HepG2 (cell line): ENCODE data around the gene GFAP. TPM values are rescaled to one million over a fixed set of nuclear protein-coding genes. Genes with fewer than 3 reads are reported as not detected.

Source experiments
- ATAC-seq: fragments of 200-7000 bp; cut with Tn5 transposase; 3 replicates; pipeline ENCODE4 v1.9.1; 2020; ENCODE audit warnings: mild to moderate bottlenecking, moderate library complexity
- BruUV-seq: library from RNA; stranded (reverse); fragments of 400-500 nt; replicated peaks from 2 replicates; lab custom pipeline; 2021; lab: Mats Ljungman, UMichigan
- CTCF ChIA-PET: fragments of 300-600 bp; formaldehyde crosslinking; extraction: SDS; loops from one replicate; lab custom pipeline; 2021; ENCODE audit warnings: low total read pairs, inconsistent platforms, low intra/inter-chr PET ratio; lab: Yijun Ruan, JAX
- POLR2A ChIA-PET: fragments of 350-600 bp; sonication (Branson Sonifier 250); formaldehyde crosslinking; loops from one replicate; lab custom pipeline; 2020; ENCODE audit warnings: antibody characterized with exemption, inconsistent platforms; lab: Yijun Ruan, JAX
- DNase-seq: peaks from one replicate; pipeline ENCODE4 v3.0.0-alpha.2; 2015; ENCODE audit warnings: low spot score
- FAIRE-seq: peaks from 3 replicates; lab custom pipeline; 2011; peaks lifted over from hg19 to GRCh38; lab: Jason Lieb, UNC
- H2AFZ ChIP-seq: one replicate; pipeline ENCODE4 v1.6.1; 2011; ENCODE audit warnings: low read length, inconsistent platforms
- H3K27ac ChIP-seq: fragments of 300-600 bp; 3 replicates; pipeline ENCODE4 v1.8.0; 2011; ENCODE audit warnings: mixed run types, mild to moderate bottlenecking, mixed read lengths, low read length, inconsistent platforms; ENCODE audit not compliant: insufficient read depth; ENCODE audit errors: extremely low read length
- H3K27me3 ChIP-seq, 2 experiments: fragments of 200-600 bp in 1 of 2; 2 replicates in 1 of 2; 3 replicates in 1 of 2; pipeline versions ENCODE4 v1.6.0 to v1.8.0; 2011; ENCODE audit warnings: low read length in 2 of 2, mild to moderate bottlenecking in 2 of 2, moderate library complexity in 2 of 2, inconsistent platforms in 1 of 2; ENCODE audit not compliant: insufficient read depth in 2 of 2, control insufficient read depth in 1 of 2
- H3K36me3 ChIP-seq, 2 experiments: fragments of 200-600 bp in 1 of 2; replicated peaks in 1 of 2; 2 replicates in 1 of 2; 3 replicates in 1 of 2; pipeline versions ENCODE4 v1.5.1 to v1.8.0; 2011; ENCODE audit warnings: low read length in 2 of 2, inconsistent platforms in 1 of 2; ENCODE audit not compliant: insufficient read depth in 2 of 2, control insufficient read depth in 1 of 2
- H3K4me1 ChIP-seq: 2 replicates; pipeline ENCODE4 v1.5.1; 2012; ENCODE audit warnings: low read length, inconsistent platforms; ENCODE audit not compliant: insufficient read depth
- H3K4me2 ChIP-seq: 2 replicates; pipeline ENCODE4 v1.6.0; 2011; ENCODE audit warnings: low read depth, low read length, inconsistent platforms
- H3K4me3 ChIP-seq, 3 experiments: fragments of 200-600 bp in 1 of 3; sonication (generic), shearing (Covaris generic) in 1 of 3; replicated peaks in 1 of 3; 2 replicates each; pipeline ENCODE4 v1.5.1; 2011 to 2016; ENCODE audit warnings: low read length in 3 of 3, inconsistent platforms in 2 of 3, low read depth in 2 of 3, mild to moderate bottlenecking in 2 of 3, control low read depth in 1 of 3, mixed read lengths in 1 of 3; ENCODE audit not compliant: insufficient read depth in 1 of 3
- H3K79me2 ChIP-seq: one replicate; pipeline ENCODE4 v1.6.1; 2011; ENCODE audit warnings: low read length, inconsistent platforms; ENCODE audit not compliant: insufficient read depth
- H3K9ac ChIP-seq: 2 replicates; pipeline ENCODE4 v1.6.0; 2011; ENCODE audit warnings: mild to moderate bottlenecking, low read depth, low read length, inconsistent platforms; ENCODE audit not compliant: insufficient read depth
- H3K9me3 ChIP-seq: 2 replicates; pipeline ENCODE4 v1.5.1; 2012; ENCODE audit warnings: mild to moderate bottlenecking, low read length
- H4K20me1 ChIP-seq: 2 replicates; pipeline ENCODE4 v1.6.0; 2011; ENCODE audit warnings: inconsistent platforms, mild to moderate bottlenecking, low read length, moderate library complexity; ENCODE audit not compliant: insufficient read depth
- AGO2 ChIP-seq: fragments of 200-400 bp; formaldehyde crosslinking; optimal IDR thresholded peaks from 2 replicates; pipeline ENCODE3; 2017; ENCODE audit warnings: mild to moderate bottlenecking, low read depth, low read length, moderate library complexity
- ARNT2 ChIP-seq: sonication (generic); formaldehyde crosslinking; IDR thresholded peaks from 2 replicates; pipeline ENCODE4 v1.8.0; 2022; ENCODE audit warnings: mild to moderate bottlenecking, low read depth, missing genetic modification reagents, moderate library complexity
- ERF ChIP-seq: IDR thresholded peaks from 2 replicates; pipeline ENCODE4 v1.6.1; 2018; ENCODE audit warnings: missing biosample characterization, missing genetic modification reagents
- IKZF4 ChIP-seq: sonication (generic); formaldehyde crosslinking; IDR thresholded peaks from 2 replicates; pipeline ENCODE4 v1.5.1; 2020; ENCODE audit warnings: borderline replicate concordance, mild to moderate bottlenecking, low read depth, missing genetic modification reagents; ENCODE audit errors: not compliant biosample characterization
- PHF21A ChIP-seq: sonication (generic); formaldehyde crosslinking; IDR thresholded peaks from 2 replicates; pipeline ENCODE4 v1.5.0; 2020; ENCODE audit warnings: mild to moderate bottlenecking, missing genetic modification reagents
- RBFOX2 ChIP-seq: fragments of 200-400 bp; formaldehyde crosslinking; IDR thresholded peaks from 2 replicates; pipeline ENCODE4 v1.6.1; 2017; ENCODE audit warnings: low read depth, mild to moderate bottlenecking, low read length
- RFXANK ChIP-seq: IDR thresholded peaks from 2 replicates; pipeline ENCODE4 v1.6.1; 2016
- ZNF333 ChIP-seq: sonication (generic); formaldehyde crosslinking; IDR thresholded peaks from 2 replicates; pipeline ENCODE4 v1.4.0; 2020; ENCODE audit warnings: mild to moderate bottlenecking, missing genetic modification reagents, borderline replicate concordance
- ZNF337 ChIP-seq: sonication (generic); formaldehyde crosslinking; IDR thresholded peaks from 2 replicates; pipeline ENCODE4 v1.5.1; 2020; ENCODE audit warnings: missing genetic modification reagents, low read depth, mild to moderate bottlenecking, borderline replicate concordance
- WGBS: methylation state at CpG from one replicate; pipeline ENCODE4 v1.1.6; 2017; ENCODE audit warnings: low lambda C conversion rate; 5-methylcytosine and 5-hydroxymethylcytosine counted together
- in situ Hi-C: cut with HindIII; loops from 2 replicates; pipeline ENCODE4 v1.10.0; 2017; ENCODE audit warnings: low pct_unique_long_range_greater_than_20kb; ENCODE audit not compliant: extremely low pct_ligation_motif_present
- intact Hi-C: fragments of 100-400 bp; cut with micrococcal nuclease; formaldehyde crosslinking; loops from one replicate; pipeline ENCODE4 v1.10.0; 2022; ENCODE audit not compliant: unreplicated experiment
- polyA plus RNA-seq, 8 experiments: library from polyadenylated mRNA; depleted of rRNA in 3 of 8; stranded (reverse) in 7 of 8; unstranded in 1 of 8; fragments of >200 nt; fragmentation: Illumina TruSeq in 4 of 8; extraction: Trizol in 4 of 8; gene quantifications; 2 replicates each; pipeline versions ENCODE4 v1.2.1 to v1.2.3, GENCODE V29; 2011 to 2016; ENCODE audit warnings: low read depth in 4 of 8, missing spikeins in 1 of 8, mixed read lengths in 1 of 8; ENCODE audit not compliant: insufficient read depth in 1 of 8
- total RNA-seq, 5 experiments: library from RNA; depleted of rRNA; stranded (reverse); fragments of >200 nt; fragmentation: Illumina TruSeq; extraction: Trizol; gene quantifications; 2 replicates each; pipeline ENCODE4 v1.2.3, GENCODE V29; 2016; ENCODE audit warnings: low read depth in 1 of 5

Gene GFAP
- total and polyA plus RNA-seq, 2 of the 13 experiments (the other 11 are each of a cell fraction or from before 2014, with no cell fraction given) = 0.11 to 0.29 TPM

- WGBS = 99% methylated on average over 26 of the region's 34 CpGs
- intact Hi-C loops = no loop called here
- H2AFZ ChIP-seq = no peak overlapping the region
- H3K9ac ChIP-seq = no peak overlapping the region
- no peak for DNase-seq
- no peaks in the 10 kb centered on the region for H3K27me3 ChIP-seq
- BruUV-seq = no TSS peak
- POLR2A ChIA-PET = no interaction called here
- TF ChIP-seq ZNF337 (no peak), IKZF4 (CRISPR knock-in tag) (no peak), AGO2 (peak; percentile 62), RBFOX2 (0 out of 2 replicates have a peak, but pooled peaks have one; percentile 32)
- TF ChIP-seq, all 625 proteins: peak for 2
- Histone ChIP-seq H3K36me3 (peaks cover 43 to 69% of the 10 kb centered on the region in 2 experiments), H3K4me3 (no peak overlapping the region), H3K4me1 (no peaks in the 10 kb centered on the region), H3K27ac (no peak overlapping the region), H3K9me3 (no peaks in the 10 kb centered on the region), H3K4me2 (no peak overlapping the region), H4K20me1 (no peaks in the 10 kb centered on the region), H3K79me2 (peaks cover 3% of the 10 kb centered on the region)
- ATAC-seq = no peak; the same call in 2 of the 3 replicates
- in situ Hi-C loops = no loop called here
- FAIRE-seq = no peak
- CTCF ChIA-PET = no interaction called here
These were observed 18.8 kb upstream of the GFAP start for GRCh38 chr17:44933824-44934744.

- no peak for ATAC-seq
- H3K4me1 ChIP-seq = no peaks in the 10 kb centered on the region
- H3K27ac ChIP-seq = no peak overlapping the region
- in situ Hi-C loops (no loop called here), intact Hi-C loops (no loop called here)
- no peak for TF ChIP-seq PHF21A
- TF ChIP-seq ERF (CRISPR knock-in tag) = no peak
- no peak for TF ChIP-seq ARNT2 (CRISPR knock-in tag)
- TF ChIP-seq ZNF333 (CRISPR knock-in tag) = no peak
- TF ChIP-seq RFXANK (CRISPR knock-in tag) = no peak
- peaks cover 55 to 82% of the 10 kb centered on the region in 2 experiments for H3K36me3 ChIP-seq
- FAIRE-seq = no peak
- 98% methylated on average over 6 of the region's 6 CpGs for WGBS
- H3K9me3 ChIP-seq = no peaks in the 10 kb centered on the region
- no TSS peak for BruUV-seq
- no peak overlapping the region for H2AFZ ChIP-seq
- H3K79me2 ChIP-seq = no peaks in the 10 kb centered on the region
- H3K9ac ChIP-seq = no peak overlapping the region
- CTCF ChIA-PET = no interaction called here
- no peak for DNase-seq
- H3K4me3 ChIP-seq = no peak overlapping the region
- POLR2A ChIA-PET = no interaction called here
- no peak overlapping the region for H3K4me2 ChIP-seq
- no peaks in the 10 kb centered on the region for H4K20me1 ChIP-seq
- no peaks in the 10 kb centered on the region for H3K27me3 ChIP-seq
These were observed 17.4 kb upstream of the GFAP start for GRCh38 chr17:44932787-44933097.
